HT-29 (cell line): ENCODE data around the gene KIF26B. TPM values are rescaled to one million over a fixed set of nuclear protein-coding genes. Genes with fewer than 3 reads are reported as not detected.

Source experiments
- DNase-seq: peaks from one replicate; pipeline ENCODE4 v3.0.0-alpha.2; 2015; ENCODE audit warnings: low spot score
- total RNA-seq: library from RNA; depleted of rRNA; stranded (reverse); fragments of >200 nt; shearing (Covaris generic); gene quantifications from 2 replicates; pipeline ENCODE4 v1.2.3, GENCODE V29; 2014

Gene KIF26B
- total RNA-seq, 1 experiment from 2014 or later, result 0.74 TPM

- DNase-seq, result no peak
These were observed 403.3 kb downstream of the KIF26B start for GRCh38 chr1:245558069-245558468.

DNA sequence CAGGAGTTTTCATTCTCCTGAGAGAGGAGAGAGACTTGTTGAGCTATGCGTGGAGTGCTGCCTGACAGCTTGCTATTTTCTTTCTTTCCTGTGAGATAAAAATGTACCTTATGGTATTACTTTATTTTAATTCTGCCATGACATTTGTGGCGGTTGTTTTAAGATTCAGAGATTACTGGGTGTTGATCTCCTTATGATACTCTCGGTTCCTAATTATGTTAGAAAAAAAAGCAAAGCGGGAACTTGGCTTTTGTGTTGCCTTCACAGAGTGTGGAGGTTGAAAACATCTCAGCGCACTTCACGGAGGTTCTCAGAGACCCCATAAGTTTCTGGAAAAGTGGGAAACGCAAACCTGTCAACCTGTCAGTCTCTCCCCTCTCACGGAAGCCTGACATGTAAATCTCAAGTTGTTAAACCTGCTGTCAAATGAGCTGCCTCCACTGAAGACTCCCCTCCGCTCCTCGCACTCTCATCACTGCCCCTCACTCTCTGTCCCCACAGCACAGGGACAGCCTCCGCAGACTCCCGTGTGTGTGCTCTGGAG lies 405.6 kb downstream of the KIF26B start:
- DNase-seq, result no peak

DNA sequence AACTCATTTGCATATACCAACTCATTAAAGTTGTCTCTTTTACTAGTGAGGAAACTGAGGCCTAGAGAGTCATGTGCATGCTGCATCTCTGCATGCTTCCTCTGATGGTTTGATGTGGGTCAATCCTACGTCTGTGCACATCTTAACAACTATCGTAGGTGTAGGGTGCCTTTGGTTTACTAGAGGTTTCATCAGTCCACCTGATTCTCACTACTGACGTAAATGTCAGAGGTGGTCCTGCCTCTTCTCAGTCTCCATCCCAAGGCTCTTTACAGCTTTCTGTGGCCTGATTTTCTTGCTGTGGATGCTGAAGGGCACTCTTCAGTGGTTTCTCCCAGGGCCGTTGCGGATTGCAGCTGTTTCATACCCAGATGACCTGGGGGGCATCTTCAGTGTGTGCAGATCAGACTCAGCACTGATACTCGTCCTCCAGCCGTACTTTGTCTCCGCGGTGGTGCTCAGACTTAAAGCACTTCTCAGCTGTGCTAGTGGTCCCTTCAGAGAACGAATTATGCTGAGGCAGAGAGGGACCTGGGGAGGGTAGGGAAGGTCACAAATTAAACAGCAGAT lies 407.0 kb downstream of the KIF26B start:
- no peak for DNase-seq

GRCh38 chr1:245566134-245566533 lies 411.3 kb downstream of the KIF26B start:
- no peak for DNase-seq

DNA sequence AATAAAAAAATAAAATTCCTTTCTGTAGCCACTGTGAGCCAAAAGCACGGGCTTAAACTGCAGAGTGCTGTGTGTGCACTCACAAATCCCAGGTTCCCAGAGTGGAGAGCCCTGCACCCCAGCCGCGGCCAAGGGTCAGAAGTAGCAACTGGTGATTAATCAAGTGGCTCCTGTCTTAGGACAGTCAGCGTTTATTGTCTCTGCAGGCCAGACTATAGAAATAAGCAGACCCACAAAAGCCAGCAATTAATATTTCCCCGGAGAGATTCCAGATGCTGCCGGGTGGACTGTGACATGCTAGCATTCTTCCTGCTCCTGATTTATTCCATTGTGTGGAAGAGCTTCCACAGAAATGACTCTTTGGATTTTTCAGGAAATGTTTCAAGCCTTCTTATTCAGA lies 412.2 kb downstream of the KIF26B start:
- DNase-seq, result no peak

- DNase-seq, result no peak
These were observed 417.1 kb downstream of the KIF26B start for GRCh38 chr1:245571815-245572294.

DNA sequence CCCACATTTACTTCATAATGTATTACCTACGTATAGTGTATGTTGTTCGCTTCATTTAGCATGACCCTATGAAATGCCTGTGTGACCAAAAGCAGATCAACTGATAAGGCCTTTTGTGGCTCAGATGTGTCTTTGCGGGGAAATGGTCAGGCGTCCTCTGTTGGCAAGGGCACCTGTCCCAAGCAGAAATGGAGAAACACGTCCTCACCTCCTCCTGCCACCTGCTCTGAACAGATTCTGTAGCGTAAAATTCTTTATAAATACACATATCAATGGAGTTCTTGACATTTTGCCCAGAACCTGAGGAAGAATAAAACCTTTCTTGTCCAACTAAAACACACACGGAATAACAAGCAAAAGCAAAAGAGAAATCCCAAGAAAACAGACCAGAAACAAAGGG lies 417.9 kb downstream of the KIF26B start:
- no peak for DNase-seq

GRCh38 chr1:245575710-245576109 lies 420.9 kb downstream of the KIF26B start:
- no peak for DNase-seq

DNA sequence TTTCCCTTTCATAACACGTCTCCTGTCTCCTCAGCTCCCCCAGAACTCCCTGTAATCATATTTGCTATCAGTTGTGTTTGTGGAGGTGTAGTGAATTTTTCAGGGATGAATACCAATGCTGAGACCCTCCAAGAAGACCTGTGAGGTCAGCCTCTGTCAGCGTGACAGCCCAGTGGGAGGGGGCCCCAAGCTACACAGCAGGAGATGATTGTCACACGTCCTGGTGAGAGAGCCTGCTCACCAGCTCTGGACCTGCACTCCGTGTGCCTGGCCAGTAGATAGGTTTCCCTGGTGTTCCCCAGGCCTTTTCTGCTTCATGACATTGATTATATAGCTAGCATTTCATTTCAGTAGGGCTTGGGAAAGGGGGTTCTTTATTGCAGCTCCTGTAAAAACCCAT lies 421.5 kb downstream of the KIF26B start:
- DNase-seq, result no peak

DNA sequence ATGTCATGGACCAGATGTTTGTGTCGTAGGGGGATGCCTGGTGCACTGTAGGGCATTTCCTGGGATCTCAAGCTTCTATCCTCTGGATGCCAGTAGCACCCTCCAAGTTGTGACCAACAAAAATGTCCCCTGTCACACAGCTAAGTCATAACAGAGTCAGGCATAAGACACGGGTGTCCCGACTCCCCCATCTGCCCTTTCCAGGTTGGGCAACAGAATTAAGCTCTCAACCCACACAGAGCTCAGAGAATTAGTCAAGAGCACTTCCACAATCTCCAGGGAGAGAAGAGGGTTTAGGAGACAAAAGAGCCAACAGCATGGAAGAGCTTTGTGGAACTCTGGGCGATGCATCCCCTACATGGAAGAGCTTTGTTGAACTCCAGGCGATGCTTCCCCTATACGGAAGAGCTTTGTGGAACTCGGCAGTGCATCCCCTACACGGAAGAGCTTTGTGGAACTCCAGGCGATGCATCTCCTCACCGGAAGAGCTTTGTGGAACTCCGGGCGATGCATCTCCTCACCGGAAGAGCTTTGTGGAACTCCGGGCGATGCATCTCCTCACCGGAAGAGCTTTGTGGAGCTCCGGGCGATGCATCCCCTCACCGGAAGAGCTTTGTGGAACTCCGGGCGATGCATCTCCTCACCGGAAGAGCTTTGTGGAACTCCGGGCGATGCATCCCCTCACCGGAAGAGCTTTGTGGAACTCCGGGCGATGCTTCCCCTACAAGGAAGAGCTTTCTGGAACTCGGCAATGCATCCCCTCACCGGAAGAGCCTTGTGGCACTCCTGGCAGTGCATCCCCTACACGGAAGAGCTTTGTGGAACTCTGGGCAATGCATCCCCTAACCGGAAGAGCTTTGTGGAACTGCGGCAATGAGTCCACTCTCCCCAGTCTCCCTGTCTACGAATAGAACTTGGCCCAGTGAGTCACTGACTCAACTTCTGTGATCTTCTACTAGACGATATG lies 422.7 kb downstream of the KIF26B start:
- DNase-seq, result no peak

GRCh38 chr1:245578308-245578707 lies 423.5 kb downstream of the KIF26B start:
- no peak for DNase-seq

DNA sequence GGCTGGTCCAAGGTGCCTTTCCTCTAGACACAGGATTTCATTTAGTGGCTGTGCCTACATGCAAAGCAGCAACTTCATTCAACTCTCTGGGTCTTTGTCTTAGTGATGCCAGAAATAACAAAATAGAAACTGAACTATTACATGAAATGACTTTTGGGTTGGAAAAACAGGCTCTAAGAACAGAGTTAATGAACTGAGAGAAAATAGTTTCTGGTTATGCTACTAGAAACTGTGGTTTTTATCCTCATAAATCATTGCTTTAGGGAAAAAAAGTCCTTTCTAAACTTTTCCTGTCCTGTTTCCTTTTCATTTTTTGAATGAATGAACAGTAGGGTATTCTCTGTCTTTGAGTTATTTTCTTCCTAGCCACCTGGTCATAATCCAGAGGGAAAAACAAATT lies 424.0 kb downstream of the KIF26B start:
- DNase-seq, result no peak

DNA sequence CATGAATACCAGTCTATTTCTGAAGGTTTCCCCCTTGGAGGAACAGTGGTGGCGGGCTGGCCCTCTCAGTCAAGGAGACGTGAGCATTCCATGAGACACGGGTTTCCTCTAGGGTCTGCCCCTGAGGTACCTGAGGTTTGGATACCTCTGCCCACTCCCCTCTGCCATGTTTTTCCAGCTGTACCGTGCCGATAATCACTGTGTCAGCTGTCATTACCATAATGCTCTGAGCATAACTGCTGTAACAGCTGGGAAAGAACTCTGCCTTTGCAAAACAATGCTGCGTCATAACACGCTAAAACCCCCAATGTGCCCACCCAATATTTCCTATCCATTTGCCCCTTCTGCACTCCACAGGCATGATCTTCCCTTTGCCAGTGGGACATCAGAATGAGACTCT lies 425.1 kb downstream of the KIF26B start:
- DNase-seq, result no peak

DNA sequence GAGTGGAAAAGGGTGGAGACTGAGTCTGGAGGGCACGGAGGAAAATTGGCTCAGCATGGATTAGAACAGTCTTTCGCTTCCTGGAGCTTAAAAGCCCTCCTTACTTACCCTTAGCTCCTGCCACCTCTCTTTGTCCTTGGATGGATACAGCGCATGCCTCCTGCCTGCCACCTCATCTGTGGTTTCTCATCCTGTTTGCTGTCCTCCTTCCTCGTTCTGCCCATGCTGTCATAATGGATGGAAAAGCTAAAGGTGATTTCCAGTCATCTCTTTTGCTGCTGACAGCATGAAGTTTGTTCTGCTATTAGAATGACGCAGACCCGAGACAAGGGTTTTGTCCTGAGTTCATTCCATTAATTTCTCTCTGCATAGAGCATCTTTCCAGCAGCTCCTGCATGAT lies 425.9 kb downstream of the KIF26B start:
- DNase-seq, result no peak

DNA sequence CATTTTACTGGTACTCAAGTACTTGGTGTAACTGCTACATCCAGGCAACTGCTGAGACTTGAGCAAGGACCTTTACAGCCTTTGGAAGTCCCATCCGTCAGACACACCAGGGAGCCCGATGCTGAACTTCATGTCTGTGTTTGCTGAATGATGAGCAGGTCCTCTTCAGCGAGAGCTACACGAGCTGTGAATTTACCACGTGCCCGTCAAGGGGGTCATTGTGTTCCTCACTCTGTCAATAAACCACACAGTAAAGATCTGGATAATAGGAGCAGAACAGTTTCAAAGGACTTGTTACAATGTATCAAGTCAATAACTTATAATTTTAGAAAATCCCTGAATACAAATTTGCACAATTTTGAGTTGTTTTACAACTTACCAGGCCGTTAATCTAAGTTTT lies 427.2 kb downstream of the KIF26B start:
- DNase-seq, result no peak

- DNase-seq, result no peak
These were observed 428.3 kb downstream of the KIF26B start for GRCh38 chr1:245583081-245583480.

DNA sequence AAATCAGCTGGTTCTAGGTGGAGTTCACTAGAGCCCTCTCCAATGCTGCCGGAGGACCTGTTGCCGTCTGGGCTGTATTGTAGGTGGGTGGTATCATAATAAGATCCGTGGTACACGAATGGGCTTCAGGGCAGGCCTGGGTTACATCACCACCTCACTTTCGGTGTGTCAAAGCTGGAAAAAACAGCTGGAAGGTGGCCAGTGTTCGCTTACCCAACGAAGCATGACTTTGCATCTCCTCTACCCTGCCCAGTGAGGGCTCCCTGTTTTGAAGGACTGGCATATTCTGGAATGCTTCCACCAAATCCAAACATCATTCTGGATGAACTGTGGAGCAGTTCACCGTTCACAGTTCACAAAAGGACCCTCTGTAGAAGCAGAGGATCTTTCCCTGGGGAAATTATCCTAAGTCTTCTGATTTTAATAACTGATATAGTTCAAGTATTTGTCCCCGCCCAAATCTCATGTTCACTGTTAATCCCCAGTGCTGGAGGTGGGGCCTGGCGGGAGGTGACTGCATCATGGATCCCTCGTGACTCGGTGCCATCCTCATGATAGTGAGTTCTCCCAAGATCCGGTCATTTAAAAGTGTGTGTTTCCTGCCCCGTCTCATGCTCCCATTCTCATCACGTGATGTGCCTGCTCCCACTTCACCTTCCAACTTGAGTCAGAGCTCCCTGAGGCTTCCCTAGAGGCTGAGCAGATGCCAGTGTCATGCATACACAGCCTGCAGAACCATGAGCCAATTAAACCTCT lies 429.0 kb downstream of the KIF26B start:
- no peak for DNase-seq

- no peak for DNase-seq
These were observed 430.6 kb downstream of the KIF26B start for GRCh38 chr1:245585252-245585959.

- no peak for DNase-seq
These were observed 432.8 kb downstream of the KIF26B start for GRCh38 chr1:245587435-245588115.

DNA sequence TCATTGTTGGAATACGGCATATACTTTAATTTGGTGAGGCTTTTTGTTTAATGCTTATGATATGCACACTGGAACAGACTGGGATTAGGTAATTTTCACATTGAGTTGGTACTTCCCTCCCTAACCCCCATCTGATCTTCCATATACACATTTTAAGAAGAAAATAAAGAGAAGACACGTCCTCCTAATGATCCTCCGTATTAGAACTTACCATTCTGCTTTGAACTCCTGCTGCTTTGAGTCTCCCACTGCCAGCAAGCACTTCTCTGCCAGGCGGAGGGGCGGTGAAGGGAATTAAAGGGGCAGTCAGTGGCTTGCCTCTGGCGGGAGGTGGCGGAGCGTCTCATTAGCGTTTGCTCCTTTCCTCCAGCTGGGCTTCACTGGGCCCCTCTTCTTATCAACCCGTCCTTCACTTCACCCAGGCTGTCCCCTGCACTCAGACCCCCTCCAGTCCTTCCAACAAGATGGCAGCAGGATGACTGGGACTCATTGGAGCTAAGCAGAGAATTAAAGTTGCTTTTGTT lies 433.4 kb downstream of the KIF26B start:
- DNase-seq, result no peak
